Activated B cell treated with CpG ODN at 0.5 μM for 24 hours (primary cell): ENCODE data around the gene GLI3. TPM values are rescaled to one million over a fixed set of nuclear protein-coding genes. Genes with fewer than 3 reads are reported as not detected.

ENCODE experiments used
- ATAC-seq: fragments of 200-7000 bp; cut with Tn5 transposase; one replicate; pipeline ENCODE4 v1.10.0; 2021; ENCODE audit warnings: low read depth, mild to moderate bottlenecking, moderate library complexity
- CTCF ChIA-PET: fragments of 350-600 bp; sonication (Branson Sonifier 250); formaldehyde crosslinking; loops from one replicate; lab custom pipeline; 2021; ENCODE audit warnings: antibody characterized with exemption; lab: Charles Lee
- POLR2A ChIA-PET: fragments of 350-600 bp; sonication (Branson Sonifier 250); formaldehyde crosslinking; loops from one replicate; lab custom pipeline; 2021; ENCODE audit warnings: antibody characterized with exemption; lab: Charles Lee
- DNase-seq: peaks from one replicate; pipeline ENCODE4 v3.0.0; 2022
- H3K27ac Mint-ChIP-seq: one replicate; pipeline ENCODE4 v1.8.0; 2020; ENCODE audit warnings: mixed read lengths
- H3K27me3 Mint-ChIP-seq: one replicate; pipeline ENCODE4 v1.8.0; 2021; ENCODE audit warnings: mixed read lengths
- H3K36me3 Mint-ChIP-seq: one replicate; pipeline ENCODE4 v1.8.0; 2021; ENCODE audit warnings: low read depth, mixed read lengths
- H3K4me1 Mint-ChIP-seq: one replicate; pipeline ENCODE4 v1.8.0; 2021; ENCODE audit warnings: mixed read lengths
- H3K4me3 Mint-ChIP-seq: one replicate; pipeline ENCODE4 v1.8.0; 2020; ENCODE audit warnings: mild to moderate bottlenecking, mixed read lengths
- H3K9me3 Mint-ChIP-seq: one replicate; pipeline ENCODE4 v1.8.0; 2020; ENCODE audit warnings: mixed read lengths
- CTCF ChIP-seq: fragments of 200-600 bp; IDR thresholded peaks from one replicate; pipeline ENCODE4 v1.8.0; 2022; ENCODE audit warnings: antibody characterized with exemption, mild to moderate bottlenecking
- intact Hi-C: fragments of 100-400 bp; cut with micrococcal nuclease; formaldehyde crosslinking; loops from one replicate; pipeline ENCODE4 v1.15.1; 2024
- total RNA-seq: library from RNA; stranded (reverse); gene quantifications from 2 replicates; pipeline ENCODE4 v1.2.3, GENCODE V29; 2022

GLI3 gene
- total RNA-seq, 1 donor from 2014 or later, result not detected

DNA sequence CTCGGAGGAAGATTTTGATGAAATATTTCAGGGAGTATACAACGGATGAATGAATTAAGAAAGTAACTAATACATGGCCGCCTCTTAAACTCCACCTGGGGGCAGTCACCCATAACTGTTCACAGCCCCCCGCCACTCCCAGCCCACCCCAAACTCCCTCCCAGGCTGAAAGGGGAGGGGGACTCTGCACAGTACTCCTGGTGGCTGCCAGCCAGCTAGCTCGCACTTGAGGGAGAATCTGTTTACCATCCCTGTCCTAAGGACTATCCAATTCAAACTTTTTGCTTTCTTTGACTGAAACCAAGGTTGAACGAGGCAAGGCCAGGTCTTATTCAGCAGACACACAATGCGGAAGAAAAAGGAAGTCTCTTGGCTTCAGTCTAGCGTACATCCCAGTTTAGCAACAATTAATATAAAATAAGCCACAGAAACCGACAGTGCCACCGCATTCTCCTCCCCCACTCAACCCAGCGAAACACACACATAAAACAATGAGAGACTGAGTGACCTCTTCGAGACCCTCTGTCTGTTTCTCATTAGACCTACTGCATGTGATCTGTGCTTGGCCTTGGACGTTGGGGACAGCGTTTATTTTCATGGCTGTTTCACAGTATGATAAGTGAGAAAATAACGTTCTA lies 219.5 kb downstream of the GLI3 start:
- H3K27ac Mint-ChIP-seq, result no peak overlapping the region
- peaks cover 10% of the 10 kb centered on the region for H3K4me1 Mint-ChIP-seq
- TF ChIP-seq CTCF, result no peak
- H3K27me3 Mint-ChIP-seq, result peaks cover 17% of the 10 kb centered on the region
- no peaks in the 10 kb centered on the region for H3K36me3 Mint-ChIP-seq
- POLR2A ChIA-PET, result no interaction called here
- no peak for ATAC-seq
- no peak for DNase-seq
- intact Hi-C loops, result no loop called here
- peak overlapping the region; percentile 19 for H3K4me3 Mint-ChIP-seq
- CTCF ChIA-PET, result no interaction called here
- peaks cover 13% of the 10 kb centered on the region for H3K9me3 Mint-ChIP-seq

GRCh38 chr7:42016517-42016916 lies 220.5 kb downstream of the GLI3 start:
- no peak overlapping the region for H3K27ac Mint-ChIP-seq
- ATAC-seq (no peak), DNase-seq (no peak)
- peaks cover 17% of the 10 kb centered on the region for H3K27me3 Mint-ChIP-seq
- ChIA-PET CTCF (no interaction called here), POLR2A (no interaction called here)
- peaks cover 10% of the 10 kb centered on the region for H3K4me1 Mint-ChIP-seq
- H3K4me3 Mint-ChIP-seq, result no peak overlapping the region
- H3K36me3 Mint-ChIP-seq, result no peaks in the 10 kb centered on the region
- TF ChIP-seq CTCF, result no peak
- H3K9me3 Mint-ChIP-seq, result peaks cover 13% of the 10 kb centered on the region
- intact Hi-C loops, result no loop called here

DNA sequence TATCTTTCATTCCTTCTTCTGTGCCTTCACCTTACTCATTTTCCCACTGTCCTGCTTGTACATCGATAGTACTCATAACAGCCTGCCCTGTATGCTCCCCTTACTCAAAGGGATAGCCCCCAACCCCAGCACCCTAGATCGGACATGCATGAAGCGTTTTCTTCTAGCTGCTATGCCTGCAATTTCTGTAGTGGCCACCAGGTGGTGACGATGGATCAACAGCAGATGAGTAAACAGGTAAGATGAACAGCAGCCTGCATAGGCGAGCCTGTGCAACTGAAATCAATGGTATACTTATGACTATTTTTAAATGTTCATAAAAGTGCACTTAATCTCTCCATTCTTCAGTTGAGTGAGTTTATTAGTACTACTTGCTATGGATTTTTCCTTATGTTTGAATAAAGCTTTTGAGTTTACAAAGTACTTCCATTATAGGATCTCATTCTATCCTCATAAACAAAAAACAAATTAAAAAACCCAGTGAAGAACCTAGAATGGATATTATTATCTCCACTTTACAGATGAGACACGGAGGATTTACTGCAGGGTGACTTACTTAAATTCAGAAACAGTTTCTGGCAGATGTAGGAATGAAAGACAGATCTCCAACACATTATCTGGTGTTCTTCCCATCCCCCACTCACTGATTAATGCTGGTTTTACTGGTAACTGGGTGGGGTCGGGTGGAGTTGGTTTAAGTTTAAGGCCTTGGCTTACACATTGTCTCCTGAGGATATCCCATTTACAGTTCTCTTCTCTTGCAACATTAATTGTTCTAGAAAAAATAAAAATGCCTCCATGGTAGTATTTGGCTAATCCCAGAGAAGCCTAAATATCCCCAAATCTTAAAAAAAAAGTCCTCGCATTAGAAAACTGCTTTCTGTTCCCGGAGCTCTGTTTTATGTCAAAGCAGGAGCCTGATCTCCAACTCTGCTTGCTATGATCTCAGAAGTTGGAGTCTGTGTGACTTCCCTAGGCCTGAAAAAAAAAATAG lies 222.1 kb downstream of the GLI3 start:
- Mint-ChIP-seq H3K27ac (no peak overlapping the region), H3K4me1 (peaks cover 10% of the 10 kb centered on the region), H3K4me3 (no peak overlapping the region), H3K27me3 (peaks cover 13% of the 10 kb centered on the region), H3K36me3 (no peaks in the 10 kb centered on the region), H3K9me3 (peaks cover 13% of the 10 kb centered on the region)
- no peak for ATAC-seq
- ChIA-PET CTCF (no interaction called here), POLR2A (no interaction called here)
- TF ChIP-seq CTCF, result no peak
- intact Hi-C loops, result no loop called here
- DNase-seq, result no peak

DNA sequence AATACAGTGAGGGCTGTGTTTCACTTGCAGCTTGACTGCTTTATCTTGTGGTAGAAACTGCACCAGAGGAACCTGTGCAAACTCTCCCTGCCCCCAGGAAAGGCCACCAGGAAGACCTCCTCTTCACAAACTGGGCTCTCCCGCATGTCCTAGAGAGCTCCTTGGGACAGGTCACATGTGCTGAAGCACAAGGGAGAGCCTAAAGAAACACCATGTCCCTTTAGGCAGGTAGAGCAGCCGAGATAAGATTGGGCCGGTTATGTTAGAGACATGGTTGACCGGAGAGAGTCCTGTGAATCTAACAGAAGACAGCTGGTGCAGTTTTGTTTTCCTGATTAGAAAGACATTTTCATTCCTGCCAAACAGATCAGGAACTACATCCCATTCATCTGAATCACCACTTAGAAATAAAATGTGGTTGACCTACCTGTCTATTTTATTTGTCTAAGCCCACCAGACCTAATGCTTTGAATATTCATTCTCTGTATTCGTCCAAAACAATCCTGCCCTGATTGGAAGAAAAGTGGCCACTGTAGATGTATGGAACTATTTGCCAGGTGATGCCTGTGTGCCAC lies 224.1 kb downstream of the GLI3 start:
- DNase-seq (no peak), ATAC-seq (no peak)
- H3K27ac Mint-ChIP-seq, result no peak overlapping the region
- H3K4me1 Mint-ChIP-seq, result peaks cover 9% of the 10 kb centered on the region
- intact Hi-C loops, result no loop called here
- ChIA-PET CTCF (no interaction called here), POLR2A (no interaction called here)
- no peak for TF ChIP-seq CTCF
- no peaks in the 10 kb centered on the region for H3K36me3 Mint-ChIP-seq
- no peak overlapping the region for H3K4me3 Mint-ChIP-seq
- peaks cover 3% of the 10 kb centered on the region for H3K27me3 Mint-ChIP-seq
- peaks cover 13% of the 10 kb centered on the region for H3K9me3 Mint-ChIP-seq

DNA sequence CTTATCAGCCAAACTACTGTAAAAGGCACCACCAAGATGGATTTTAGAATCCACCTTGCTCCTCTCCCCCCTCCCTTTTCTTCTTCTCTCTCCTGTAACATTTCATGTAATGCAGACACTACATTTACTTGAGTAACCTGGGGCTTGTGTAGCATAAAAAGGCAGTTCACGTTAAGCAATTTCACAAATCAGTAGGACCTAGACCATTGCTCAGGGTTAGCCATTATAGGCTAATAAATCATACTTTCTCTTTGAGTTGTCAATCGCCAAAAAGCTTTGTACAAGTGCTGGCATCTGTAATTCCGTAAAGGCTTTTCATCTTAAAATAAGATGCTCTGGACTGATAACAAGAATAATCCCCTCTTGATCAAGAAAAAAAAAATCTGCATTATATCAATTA lies 224.7 kb downstream of the GLI3 start:
- CTCF ChIA-PET, result no interaction called here
- Mint-ChIP-seq H3K36me3 (no peaks in the 10 kb centered on the region), H3K4me3 (no peak overlapping the region), H3K9me3 (peaks cover 13% of the 10 kb centered on the region), H3K4me1 (peaks cover 4% of the 10 kb centered on the region), H3K27me3 (no peaks in the 10 kb centered on the region), H3K27ac (no peak overlapping the region)
- intact Hi-C loops, result no loop called here
- ATAC-seq (no peak), DNase-seq (no peak)
- POLR2A ChIA-PET, result no interaction called here
- no peak for TF ChIP-seq CTCF
